GM12874 (cell line): ENCODE measurements around the gene PDS5A.

Source experiments
- CTCF ChIP-seq: IDR thresholded peaks from 2 replicates; pipeline ENCODE4 v1.5.1; 2011; ENCODE audit warnings: low read depth, mild to moderate bottlenecking, control low read depth, low read length, moderate library complexity; ENCODE audit not compliant: insufficient read depth

Gene PDS5A

GRCh38 chr4:39881789-39882188 lies 95.9 kb downstream of the PDS5A start:
- no peak for TF ChIP-seq CTCF

DNA sequence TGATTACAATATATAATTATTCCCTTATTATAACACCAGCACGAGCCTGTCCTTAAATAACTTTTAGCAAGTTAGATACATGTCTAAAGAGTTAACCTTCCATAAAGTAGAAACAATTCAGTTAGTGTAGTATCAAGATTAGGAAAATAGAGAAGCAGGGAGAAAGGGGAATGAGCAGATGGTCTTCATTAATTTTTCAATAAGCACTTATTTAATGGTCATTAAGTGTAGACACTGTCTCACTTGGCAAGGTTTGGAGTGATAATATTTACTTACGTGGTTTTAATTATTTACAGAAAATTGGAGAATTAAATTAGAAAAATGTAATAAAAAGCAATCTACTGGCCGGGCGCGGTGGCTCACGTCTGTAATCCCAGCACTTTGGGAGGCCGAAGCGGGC lies 99.7 kb downstream of the PDS5A start:
- no peak for TF ChIP-seq CTCF

GRCh38 chr4:39873823-39874222 lies 103.9 kb downstream of the PDS5A start:
- no peak for TF ChIP-seq CTCF

GRCh38 chr4:39865280-39865679 lies 112.4 kb downstream of the PDS5A start:
- no peak for TF ChIP-seq CTCF

DNA sequence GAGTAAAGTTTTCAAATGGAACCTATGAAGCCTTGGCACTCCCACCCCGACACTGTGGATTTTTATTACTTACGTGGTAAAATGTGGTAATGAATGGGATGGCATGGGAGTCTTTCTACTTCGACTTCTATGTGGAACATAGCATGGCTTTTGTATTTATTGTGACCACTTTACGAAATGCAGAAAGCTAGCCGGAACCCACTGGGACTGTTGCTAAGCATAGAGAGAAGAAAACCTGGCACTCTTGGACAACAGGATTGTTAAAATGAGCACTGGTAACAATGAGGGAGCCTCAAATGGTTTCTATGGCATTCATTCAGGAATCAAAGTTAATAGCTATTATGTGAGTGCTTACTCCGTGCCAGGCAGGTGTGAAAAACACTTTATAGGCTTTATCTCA lies 113.3 kb downstream of the PDS5A start:
- TF ChIP-seq CTCF, result no peak

GRCh38 chr4:39860804-39861203 lies 116.9 kb downstream of the PDS5A start:
- no peak for TF ChIP-seq CTCF

- no peak for TF ChIP-seq CTCF
Observed at GRCh38 chr4:39855909-39856512, 121.7 kb downstream of the PDS5A start.

DNA sequence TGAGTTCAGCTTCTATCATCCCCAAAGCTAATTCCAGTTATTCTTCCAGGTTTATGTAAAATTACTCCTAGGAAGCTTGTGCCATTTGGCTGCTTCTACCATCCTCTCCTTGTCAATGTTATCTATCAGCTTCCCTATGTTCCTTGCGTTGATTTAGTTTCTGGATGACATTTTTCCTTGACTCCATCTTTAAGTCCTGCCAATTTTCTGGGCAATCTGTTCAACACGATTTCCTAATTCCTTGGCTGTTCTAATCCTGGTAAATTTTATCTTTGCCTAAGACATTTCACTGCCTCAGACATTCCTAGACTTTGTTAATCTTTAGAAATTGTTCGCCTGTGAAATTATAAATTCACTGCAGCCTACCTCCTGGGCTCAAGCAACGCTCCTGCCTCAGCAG lies 125.1 kb downstream of the PDS5A start:
- no peak for TF ChIP-seq CTCF
